GM12864 (cell line): ENCODE results near the gene VSNL1.

ENCODE experiments used
- DNase-seq: peaks from one replicate; pipeline ENCODE4 v3.0.0-alpha.2; 2011; ENCODE audit warnings: low read depth
- H3K4me3 ChIP-seq: 2 replicates; pipeline ENCODE4 v1.5.1; 2011; ENCODE audit warnings: mild to moderate bottlenecking, low read depth, low read length, control low read depth
- CTCF ChIP-seq: IDR thresholded peaks from 2 replicates; pipeline ENCODE4 v1.5.1; 2011; ENCODE audit warnings: low read depth, mild to moderate bottlenecking, moderate library complexity, low read length, control low read depth, inconsistent platforms; ENCODE audit errors: missing control alignments

VSNL1 gene

DNA sequence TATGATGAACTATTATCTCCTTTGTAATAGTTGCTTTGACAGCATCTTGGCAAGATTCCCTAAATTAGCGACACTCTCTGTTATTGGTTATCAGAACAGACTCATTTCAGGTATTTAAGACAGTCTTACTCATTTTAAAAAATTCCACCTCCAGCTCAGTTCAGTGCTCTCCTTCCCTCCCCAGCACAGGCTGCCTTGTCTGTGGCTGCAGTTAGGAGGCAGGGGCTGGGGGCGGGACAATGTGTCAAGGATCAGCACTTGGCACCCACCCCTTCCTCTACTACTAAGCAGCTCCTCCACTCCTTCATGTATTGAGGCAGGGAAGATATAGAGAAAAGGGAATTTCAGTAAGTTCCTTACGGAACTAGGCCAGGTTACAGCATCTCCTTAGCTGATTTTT lies 85.0 kb downstream of the VSNL1 start:
- no peak for TF ChIP-seq CTCF

GRCh38 chr2:17626986-17627385 lies 86.5 kb downstream of the VSNL1 start:
- TF ChIP-seq CTCF, result no peak
- H3K4me3 ChIP-seq, result no peak overlapping the region
- DNase-seq, result no peak

More for the DNA sequence above, 85.0 kb downstream of the VSNL1 start:
- H3K4me3 ChIP-seq, result no peak overlapping the region
- no peak for DNase-seq

DNA sequence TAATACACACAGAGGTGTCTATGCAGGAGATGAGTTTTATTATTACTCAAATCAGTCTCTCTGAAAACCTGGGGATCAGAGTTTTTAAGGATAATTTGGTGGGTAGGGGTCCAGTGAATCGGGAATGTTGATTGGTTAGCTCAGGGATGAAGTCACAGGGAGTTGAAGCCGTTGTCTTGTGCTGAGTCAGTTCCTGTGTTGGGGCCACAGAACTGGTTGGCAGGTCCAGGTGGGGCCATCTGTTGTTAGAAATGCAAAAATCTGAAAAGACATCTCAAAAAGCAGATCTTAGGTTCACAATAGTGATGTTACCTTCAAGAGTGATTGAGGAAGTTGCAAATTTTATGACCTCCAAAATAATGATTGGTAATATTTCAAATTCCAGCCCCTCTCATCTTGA lies 86.9 kb downstream of the VSNL1 start:
- no peak overlapping the region for H3K4me3 ChIP-seq
- TF ChIP-seq CTCF, result no peak
- DNase-seq, result no peak

DNA sequence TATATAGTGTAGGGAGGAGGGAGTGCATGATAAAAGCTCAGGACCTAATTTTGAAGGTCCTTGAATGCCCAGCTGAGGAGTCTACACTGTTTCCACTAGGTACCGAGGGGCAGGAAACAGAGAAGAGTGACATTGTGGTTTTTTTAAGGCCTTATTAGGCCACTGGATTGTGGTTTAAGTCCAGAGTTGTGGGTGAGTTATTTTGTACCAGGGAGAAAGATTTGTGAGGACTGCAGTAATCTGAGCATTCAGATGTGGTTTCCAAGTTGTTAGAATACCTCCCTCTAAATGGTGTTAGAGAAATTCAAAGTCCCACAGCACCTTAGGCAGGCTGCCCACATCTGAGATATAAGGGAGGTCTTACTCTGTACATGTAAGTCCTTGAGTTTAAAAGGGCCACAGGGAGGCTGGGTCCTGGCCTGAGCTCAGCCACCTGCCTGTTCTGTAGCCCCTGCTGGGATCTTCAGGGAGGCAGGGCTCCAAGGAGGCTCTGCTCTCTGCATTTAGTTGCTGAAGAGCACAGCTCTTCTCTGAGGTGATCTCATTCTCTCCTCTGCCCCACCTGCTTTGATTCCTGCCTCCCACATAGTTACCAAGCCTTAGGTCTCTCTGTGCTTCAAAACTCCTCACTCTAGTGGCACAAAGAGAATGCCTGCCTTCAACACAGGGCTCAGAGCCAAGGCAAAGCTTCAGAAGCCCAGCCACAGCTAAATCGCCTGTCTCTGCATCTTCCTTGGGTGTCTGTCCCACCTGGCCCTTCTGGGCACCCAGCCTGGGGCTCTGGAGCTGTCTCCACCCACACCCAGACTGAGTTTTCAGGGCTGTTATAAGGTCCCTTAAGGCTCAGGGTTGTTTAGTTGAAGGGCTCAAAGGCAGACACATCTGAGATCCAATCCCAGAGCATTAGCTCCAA lies 88.1 kb downstream of the VSNL1 start:
- DNase-seq, result no peak
- no peak overlapping the region for H3K4me3 ChIP-seq
- no peak for TF ChIP-seq CTCF

DNA sequence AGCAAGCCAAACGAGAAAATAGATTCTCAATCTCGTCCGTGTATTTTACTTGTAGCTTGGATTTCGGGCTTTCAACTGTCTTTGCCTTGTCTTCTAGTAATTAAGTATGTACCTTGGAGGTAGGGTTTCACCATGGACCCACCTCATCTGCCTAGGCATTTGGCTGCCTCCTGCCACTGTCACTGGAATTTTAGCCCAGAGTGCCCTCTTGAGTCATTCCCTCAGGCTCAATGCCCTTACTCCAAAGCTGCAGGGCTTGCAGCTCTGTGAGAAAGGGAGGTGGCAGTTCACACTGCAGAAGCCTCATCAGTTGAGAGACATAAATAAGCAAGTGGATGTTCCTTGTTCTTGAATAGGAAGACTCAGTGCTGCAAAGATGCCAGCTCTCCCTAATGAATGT lies 89.6 kb downstream of the VSNL1 start:
- no peak overlapping the region for H3K4me3 ChIP-seq
- DNase-seq, result no peak
- no peak for TF ChIP-seq CTCF

DNA sequence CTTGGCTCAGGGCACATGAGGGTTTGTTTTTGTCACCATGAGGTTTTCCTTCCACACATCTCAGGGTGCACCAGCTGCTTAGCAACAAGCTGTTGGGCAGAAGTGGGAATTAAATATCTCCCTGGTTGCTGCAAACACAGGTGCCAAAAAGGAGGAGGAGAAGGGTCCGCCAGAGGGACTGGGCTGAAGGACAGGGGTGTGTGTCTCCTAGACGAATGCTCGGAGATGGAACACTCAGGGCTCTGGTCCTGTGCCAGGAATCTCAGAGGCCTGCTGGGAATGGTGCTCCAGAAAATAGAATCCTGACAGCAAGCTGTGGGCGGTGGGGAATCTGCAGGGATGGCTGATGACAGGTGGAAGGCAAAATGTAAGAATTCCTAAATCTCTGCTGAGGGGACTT lies 94.5 kb downstream of the VSNL1 start:
- TF ChIP-seq CTCF, result no peak
- no peak for DNase-seq
- H3K4me3 ChIP-seq, result no peak overlapping the region

DNA sequence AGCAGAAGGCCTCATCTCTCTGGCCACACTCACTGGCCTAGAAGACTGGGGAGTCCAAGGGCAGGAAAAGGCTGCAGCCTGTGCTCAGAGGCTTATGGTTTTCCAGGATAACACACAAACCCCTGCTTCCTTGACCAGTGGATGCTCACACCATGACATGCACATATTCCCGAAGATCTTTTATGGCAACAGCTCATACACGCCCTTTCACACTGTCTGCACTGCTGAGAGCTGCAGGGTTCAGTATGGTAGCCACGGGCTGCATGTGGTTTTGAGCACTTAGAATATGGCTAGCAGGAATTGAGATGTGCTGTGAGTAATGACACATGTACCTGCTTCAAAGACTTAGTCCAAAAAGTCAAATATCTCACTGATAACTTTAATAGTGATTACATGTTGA lies 95.8 kb downstream of the VSNL1 start:
- DNase-seq, result no peak
- TF ChIP-seq CTCF, result no peak
- no peak overlapping the region for H3K4me3 ChIP-seq
